Measurements from ENCODE around the gene SOX9. TPM values are rescaled to one million over a fixed set of nuclear protein-coding genes. Genes with fewer than 3 reads are reported as not detected.

Gene SOX9
- total and polyA plus RNA-seq, 2 of the 8 experiments (the other 6 are each of a cell fraction or from before 2014, with no cell fraction given), result 1.9 to 4.9 TPM

GRCh38 chr17:72071330-72071729 lies 49.5 kb upstream of the SOX9 start:
- Histone ChIP-seq H3K9me3 (ENCODE audit: insufficient read depth in 2 of 2, low read depth in 1 of 2, low read length in 1 of 2) (no peaks in the 10 kb centered on the region), H3K36me3 (ENCODE audit: control insufficient read depth in 2 of 4, insufficient read depth in 4 of 4, low read length in 3 of 4) (no peaks in the 10 kb centered on the region), H3K23ac (ENCODE audit: insufficient read length) (no peak overlapping the region), H3K27me3 (replicated peaks in 1 of 4; ENCODE audit: control insufficient read depth in 3 of 4, extremely low read depth in 1 of 4, insufficient read depth in 3 of 4, low read length in 3 of 4) (no peaks in the 10 kb centered on the region), H3K4me1 (replicated peaks in 1 of 4; ENCODE audit: control insufficient read depth in 3 of 4, insufficient read depth in 4 of 4, low read length in 3 of 4) (no peaks in the 10 kb centered on the region), H2BK20ac (ENCODE audit: low read length) (no peak overlapping the region), H3K4me3 (ENCODE audit: extremely low read depth in 1 of 4, insufficient read depth in 2 of 4, low read depth in 3 of 4, low read length in 4 of 4) (no peak overlapping the region), H2BK12ac (ENCODE audit: low read depth, low read length) (no peak overlapping the region), H4K8ac (ENCODE audit: extremely low read depth, insufficient read depth, low read length) (no peak overlapping the region), H3K4me2 (ENCODE audit: insufficient read depth in 1 of 2, low read depth in 2 of 2, low read length in 2 of 2) (no peak overlapping the region), H3K79me1 (ENCODE audit: low read depth, low read length) (no peaks in the 10 kb centered on the region), H3K27ac (ENCODE audit: low read depth, low read length) (no peak overlapping the region), H2AFZ (ENCODE audit: low read length) (no peak overlapping the region), H3K56ac (replicated peaks; ENCODE audit: insufficient read length, low read depth, low read length) (no peak overlapping the region), H4K91ac (replicated peaks; ENCODE audit: insufficient read length, low read length) (no peak overlapping the region), H2BK120ac (replicated peaks; ENCODE audit: low read depth, low read length) (no peak overlapping the region), H2BK5ac (ENCODE audit: low read depth, low read length) (no peak overlapping the region), H3K23me2 (ENCODE audit: low read depth, low read length) (no peaks in the 10 kb centered on the region), H4K5ac (ENCODE audit: insufficient read length, low read depth, low read length) (no peak overlapping the region), H2AK5ac (ENCODE audit: low read depth, low read length) (no peak overlapping the region), H4K20me1 (replicated peaks in 1 of 2; ENCODE audit: control insufficient read depth in 1 of 2, insufficient read depth in 2 of 2, low read length in 2 of 2) (no peaks in the 10 kb centered on the region), H3K18ac (ENCODE audit: extremely low read depth, low read length) (no peak overlapping the region), H2BK15ac (ENCODE audit: low read length) (no peak overlapping the region), H3K4ac (replicated peaks; ENCODE audit: insufficient read length, low read depth, low read length) (no peak overlapping the region), H3K9ac (replicated peaks in 1 of 4; ENCODE audit: extremely low read depth in 1 of 4, low read depth in 3 of 4, low read length in 3 of 4) (no peak overlapping the region), H3K79me2 (ENCODE audit: control insufficient read depth in 1 of 2, insufficient read depth in 2 of 2, low read length in 2 of 2) (no peaks in the 10 kb centered on the region), H3K14ac (ENCODE audit: insufficient read length) (no peak overlapping the region)
- CTCF ChIA-PET (ENCODE audit: partially characterized antibody), result interaction anchor here (1.0 to 1.5 kb wide), 2 partner anchors 14 to 15 kb away, joined by 3 to 4 read pairs; no protein-coding TSS in a partner anchor
- FAIRE-seq, result no peak
- 86% methylated on average over 4 of the region's 4 CpGs; no CpG with 5 or more reads in 1 of the 2 experiments for WGBS, 2 experiments (ENCODE audit: extremely low coverage in 1 of 2, insufficient coverage in 1 of 2, insufficient read length in 1 of 2, insufficient replicate concordance in 2 of 2, low coverage in 1 of 2, low lambda C conversion rate in 2 of 2, missing lambda C conversion rate in 1 of 2)
- no peak for DNase-seq (ENCODE audit: low read depth in 1 of 2, low spot score in 2 of 2)
- POLR2A ChIA-PET (ENCODE audit: partially characterized antibody), result no interaction called here
- TF ChIP-seq SIX5 (IDR thresholded peaks at IDR 0.05; ENCODE audit: low read depth, low read length) (no peak), CEBPB (IDR thresholded peaks at IDR 0.05; ENCODE audit: low read depth, low read length) (no peak), POU5F1 (IDR thresholded peaks at IDR 0.05; ENCODE audit: low read depth, low read length) (no peak), SIN3A (conservative IDR thresholded peaks at IDR 0.05 in 1 of 2, IDR thresholded peaks at IDR 0.05 in 1 of 2; ENCODE audit: low read depth in 1 of 2, low read length in 2 of 2) (no peak), FOSL1 (IDR thresholded peaks at IDR 0.05; ENCODE audit: insufficient read depth, low read depth, low read length) (no peak), BRCA1 (IDR thresholded peaks at IDR 0.05; ENCODE audit: low read depth, low read length) (no peak), BACH1 (IDR thresholded peaks at IDR 0.05; ENCODE audit: low read length) (no peak), ATF3 (IDR thresholded peaks at IDR 0.05; ENCODE audit: insufficient read depth, low read depth, low read length) (no peak), POLR2AphosphoS5 (IDR thresholded peaks at IDR 0.05; ENCODE audit: low read depth, low read length) (no peak)
